Stimulated activated naive B cell treated with anti-CD40 and anti-IgM and Interleukin-4, amounts not matched to agents 10 μg/mL and 1 μg/mL and 100 μg/mL, for 72 hours (primary cell): ENCODE measurements around the gene FILIP1.

Source experiments
- ATAC-seq, 2 donors: fragments of 150-1000 bp; cut with Tn5 transposase; replicated peaks; 2 replicates each; pipeline ENCODE4 v1.10.0; 2021; ENCODE audit warnings: moderate library complexity in 1 of 2
- DNase-seq: peaks from one replicate; pipeline ENCODE4 v3.0.0; 2021
- H3K27ac Mint-ChIP-seq: one replicate; pipeline ENCODE4 v1.8.0; 2022; ENCODE audit warnings: mild to moderate bottlenecking, mixed read lengths
- H3K27me3 Mint-ChIP-seq, 2 donors: one replicate each; pipeline ENCODE4 v1.8.0; 2022; ENCODE audit warnings: mixed read lengths in 2 of 2
- H3K36me3 Mint-ChIP-seq, 2 donors: one replicate each; pipeline ENCODE4 v1.8.0; 2022; ENCODE audit warnings: mixed read lengths in 2 of 2, mild to moderate bottlenecking in 1 of 2
- H3K4me1 Mint-ChIP-seq, 2 donors: one replicate each; pipeline ENCODE4 v1.8.0; 2022; ENCODE audit warnings: mixed read lengths in 2 of 2, mild to moderate bottlenecking in 1 of 2
- H3K4me3 Mint-ChIP-seq, 2 donors: one replicate each; pipeline ENCODE4 v1.8.0; 2022; ENCODE audit warnings: mild to moderate bottlenecking in 2 of 2, mixed read lengths in 2 of 2, moderate library complexity in 1 of 2
- H3K9me3 Mint-ChIP-seq, 2 donors: one replicate each; pipeline ENCODE4 v1.8.0; 2022; ENCODE audit warnings: mixed read lengths in 2 of 2, mild to moderate bottlenecking in 1 of 2

The FILIP1 gene

GRCh38 chr6:75483136-75483952, 10.3 kb downstream of the FILIP1 start:
- Mint-ChIP-seq H3K9me3 (no peaks in the 10 kb centered on the region), H3K4me3 (no peak overlapping the region), H3K27me3 (peaks cover 5 to 13% of the 10 kb centered on the region in 2 donors), H3K4me1 (no peaks in the 10 kb centered on the region), H3K27ac (no peak overlapping the region), H3K36me3 (no peaks in the 10 kb centered on the region)
- no peak for ATAC-seq
- DNase-seq = no peak

GRCh38 chr6:75481936-75482593, 11.5 kb downstream of the FILIP1 start:
- no peak for DNase-seq
- H3K27ac Mint-ChIP-seq = no peak overlapping the region

GRCh38 chr6:75481394-75481793, 12.2 kb downstream of the FILIP1 start:
- Mint-ChIP-seq H3K4me3 (no peak overlapping the region), H3K36me3 (no peaks in the 10 kb centered on the region), H3K9me3 (no peaks in the 10 kb centered on the region), H3K27ac (no peak overlapping the region), H3K4me1 (no peaks in the 10 kb centered on the region), H3K27me3 (peaks cover 13 to 16% of the 10 kb centered on the region in 2 donors)
- DNase-seq = no peak
- no peak for ATAC-seq

More at GRCh38 chr6:75481936-75482593, 11.5 kb downstream of the FILIP1 start:
- H3K27me3 Mint-ChIP-seq = peaks cover 10 to 16% of the 10 kb centered on the region in 2 donors
- no peaks in the 10 kb centered on the region for H3K9me3 Mint-ChIP-seq
- H3K4me3 Mint-ChIP-seq = no peak overlapping the region
- ATAC-seq = no peak
- H3K36me3 Mint-ChIP-seq = no peaks in the 10 kb centered on the region
- H3K4me1 Mint-ChIP-seq = no peaks in the 10 kb centered on the region

GRCh38 chr6:75480425-75480824, 13.2 kb downstream of the FILIP1 start:
- Mint-ChIP-seq H3K36me3 (no peaks in the 10 kb centered on the region), H3K27me3 (peaks cover 9 to 10% of the 10 kb centered on the region in 2 donors), H3K4me1 (no peaks in the 10 kb centered on the region), H3K27ac (no peak overlapping the region), H3K9me3 (no peaks in the 10 kb centered on the region), H3K4me3 (no peak overlapping the region)
- no peak for ATAC-seq
- DNase-seq = no peak

GRCh38 chr6:75479712-75480111, 13.9 kb downstream of the FILIP1 start:
- H3K4me3 Mint-ChIP-seq = no peak overlapping the region
- H3K9me3 Mint-ChIP-seq = no peaks in the 10 kb centered on the region
- no peak for ATAC-seq
- H3K36me3 Mint-ChIP-seq = no peaks in the 10 kb centered on the region
- DNase-seq = no peak
- H3K27ac Mint-ChIP-seq = no peak overlapping the region
- peaks cover 10 to 12% of the 10 kb centered on the region in 2 donors for H3K27me3 Mint-ChIP-seq
- H3K4me1 Mint-ChIP-seq = no peaks in the 10 kb centered on the region

- H3K9me3 Mint-ChIP-seq = no peaks in the 10 kb centered on the region
- no peak overlapping the region for H3K27ac Mint-ChIP-seq
- DNase-seq (no peak), ATAC-seq (no peak)
- H3K27me3 Mint-ChIP-seq = peaks cover 10 to 13% of the 10 kb centered on the region in 2 donors
- H3K4me1 Mint-ChIP-seq = no peaks in the 10 kb centered on the region
- H3K4me3 Mint-ChIP-seq = no peak overlapping the region
- no peaks in the 10 kb centered on the region for H3K36me3 Mint-ChIP-seq
These were observed 14.7 kb downstream of the FILIP1 start for GRCh38 chr6:75478929-75479328.

- no peaks in the 10 kb centered on the region for H3K9me3 Mint-ChIP-seq
- H3K4me3 Mint-ChIP-seq = no peak overlapping the region
- no peak for DNase-seq
- no peaks in the 10 kb centered on the region for H3K4me1 Mint-ChIP-seq
- peaks cover 5 to 13% of the 10 kb centered on the region in 2 donors for H3K27me3 Mint-ChIP-seq
- ATAC-seq = no peak
- no peak overlapping the region for H3K27ac Mint-ChIP-seq
- H3K36me3 Mint-ChIP-seq = no peaks in the 10 kb centered on the region
These were observed 20.7 kb downstream of the FILIP1 start for GRCh38 chr6:75472885-75473284.

GRCh38 chr6:75467966-75468365, 25.6 kb downstream of the FILIP1 start:
- Mint-ChIP-seq H3K36me3 (no peaks in the 10 kb centered on the region), H3K27me3 (peaks cover 3 to 5% of the 10 kb centered on the region in 2 donors), H3K4me3 (no peak overlapping the region), H3K27ac (no peak overlapping the region), H3K4me1 (no peaks in the 10 kb centered on the region), H3K9me3 (no peaks in the 10 kb centered on the region)
- DNase-seq (no peak), ATAC-seq (no peak)

- DNase-seq (no peak), ATAC-seq (no peak)
- Mint-ChIP-seq H3K27ac (no peak overlapping the region), H3K4me3 (no peak overlapping the region), H3K9me3 (no peaks in the 10 kb centered on the region), H3K27me3 (peaks cover 3 to 5% of the 10 kb centered on the region in 2 donors), H3K4me1 (no peaks in the 10 kb centered on the region), H3K36me3 (no peaks in the 10 kb centered on the region)
These were observed 26.3 kb downstream of the FILIP1 start for GRCh38 chr6:75467284-75467683.

GRCh38 chr6:75466636-75467035, 27.0 kb downstream of the FILIP1 start:
- Mint-ChIP-seq H3K9me3 (no peaks in the 10 kb centered on the region), H3K4me1 (no peaks in the 10 kb centered on the region), H3K27me3 (peaks cover 3 to 5% of the 10 kb centered on the region in 2 donors), H3K27ac (no peak overlapping the region), H3K36me3 (no peaks in the 10 kb centered on the region), H3K4me3 (no peak overlapping the region)
- ATAC-seq (no peak), DNase-seq (no peak)

- Mint-ChIP-seq H3K36me3 (no peaks in the 10 kb centered on the region), H3K27me3 (peaks cover 0 to 5% of the 10 kb centered on the region in 2 donors), H3K27ac (no peak overlapping the region), H3K9me3 (no peaks in the 10 kb centered on the region), H3K4me1 (no peaks in the 10 kb centered on the region), H3K4me3 (no peak overlapping the region)
- DNase-seq (no peak), ATAC-seq (no peak)
These were observed 29.7 kb downstream of the FILIP1 start for GRCh38 chr6:75463908-75464307.

GRCh38 chr6:75463061-75463460, 30.5 kb downstream of the FILIP1 start:
- H3K27ac Mint-ChIP-seq = no peak overlapping the region
- H3K4me1 Mint-ChIP-seq = no peaks in the 10 kb centered on the region
- H3K9me3 Mint-ChIP-seq = no peaks in the 10 kb centered on the region
- H3K27me3 Mint-ChIP-seq = peaks cover 0 to 5% of the 10 kb centered on the region in 2 donors
- DNase-seq (no peak), ATAC-seq (no peak)
- H3K36me3 Mint-ChIP-seq = no peaks in the 10 kb centered on the region
- H3K4me3 Mint-ChIP-seq = no peak overlapping the region

GRCh38 chr6:75460681-75461080, 32.9 kb downstream of the FILIP1 start:
- no peak overlapping the region for H3K4me3 Mint-ChIP-seq
- H3K4me1 Mint-ChIP-seq = no peaks in the 10 kb centered on the region
- H3K36me3 Mint-ChIP-seq = no peaks in the 10 kb centered on the region
- peaks cover 0 to 5% of the 10 kb centered on the region in 2 donors for H3K27me3 Mint-ChIP-seq
- DNase-seq = no peak
- H3K27ac Mint-ChIP-seq = no peak overlapping the region
- no peak for ATAC-seq
- no peaks in the 10 kb centered on the region for H3K9me3 Mint-ChIP-seq

GRCh38 chr6:75458895-75459294, 34.7 kb downstream of the FILIP1 start:
- Mint-ChIP-seq H3K4me3 (no peak overlapping the region), H3K27ac (no peak overlapping the region), H3K27me3 (peaks cover 0 to 5% of the 10 kb centered on the region in 2 donors), H3K9me3 (no peaks in the 10 kb centered on the region), H3K36me3 (no peaks in the 10 kb centered on the region), H3K4me1 (no peaks in the 10 kb centered on the region)
- ATAC-seq = no peak
- DNase-seq = no peak

GRCh38 chr6:75450903-75451302, 42.7 kb downstream of the FILIP1 start:
- Mint-ChIP-seq H3K9me3 (no peaks in the 10 kb centered on the region), H3K27ac (no peak overlapping the region), H3K4me1 (no peaks in the 10 kb centered on the region), H3K27me3 (peaks cover 0 to 10% of the 10 kb centered on the region in 2 donors), H3K4me3 (no peak overlapping the region), H3K36me3 (no peaks in the 10 kb centered on the region)
- DNase-seq (no peak), ATAC-seq (no peak)
